Sigmoid colon (tissue), 4 donors: ENCODE measurements around the gene TMEM144.

Experiments
- EP300 ChIP-seq, 4 donors: sonication (generic); formaldehyde crosslinking; IDR thresholded peaks; one replicate each; pipeline ENCODE4 v1.6.1; 2017; ENCODE audit warnings: antibody characterized with exemption in 4 of 4
- POLR2A ChIP-seq, 2 donors: fragments of 450-650 bp; IDR thresholded peaks; one replicate each; pipeline ENCODE4 v1.6.1; 2016; ENCODE audit warnings: antibody characterized with exemption in 2 of 2, mild to moderate bottlenecking in 2 of 2, moderate library complexity in 2 of 2
- TF ChIP-seq, protein P1 (sequence below), 4 experiments: fragments of 450-650 bp in 3 of 4; fragments of 200-600 bp in 1 of 4; IDR thresholded peaks; one replicate each; pipeline ENCODE4 v1.5.1; 2016 to 2019; ENCODE audit warnings: antibody characterized with exemption in 4 of 4, mild to moderate bottlenecking in 3 of 4, moderate library complexity in 2 of 4

DNA sequence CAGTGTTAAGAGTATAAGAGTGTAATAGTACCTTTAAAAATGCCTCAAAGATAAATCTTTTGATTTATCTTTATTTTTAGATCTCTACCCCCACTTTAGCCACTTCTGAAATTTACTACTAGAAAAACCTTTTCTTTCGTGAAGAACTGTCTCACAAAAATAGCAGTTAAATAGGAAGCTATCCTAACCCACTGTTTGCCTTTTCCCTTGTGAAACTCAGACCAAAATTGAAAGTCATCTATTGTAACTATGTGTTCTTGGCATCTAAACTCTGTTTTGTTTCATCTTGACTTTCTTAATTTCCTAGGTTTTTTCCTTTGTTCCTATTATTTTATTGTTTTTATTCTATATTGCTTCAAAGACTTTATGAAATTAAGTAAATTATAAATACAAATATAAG, 7.8 kb upstream of the TMEM144 start:
- TF ChIP-seq, protein P1, sequence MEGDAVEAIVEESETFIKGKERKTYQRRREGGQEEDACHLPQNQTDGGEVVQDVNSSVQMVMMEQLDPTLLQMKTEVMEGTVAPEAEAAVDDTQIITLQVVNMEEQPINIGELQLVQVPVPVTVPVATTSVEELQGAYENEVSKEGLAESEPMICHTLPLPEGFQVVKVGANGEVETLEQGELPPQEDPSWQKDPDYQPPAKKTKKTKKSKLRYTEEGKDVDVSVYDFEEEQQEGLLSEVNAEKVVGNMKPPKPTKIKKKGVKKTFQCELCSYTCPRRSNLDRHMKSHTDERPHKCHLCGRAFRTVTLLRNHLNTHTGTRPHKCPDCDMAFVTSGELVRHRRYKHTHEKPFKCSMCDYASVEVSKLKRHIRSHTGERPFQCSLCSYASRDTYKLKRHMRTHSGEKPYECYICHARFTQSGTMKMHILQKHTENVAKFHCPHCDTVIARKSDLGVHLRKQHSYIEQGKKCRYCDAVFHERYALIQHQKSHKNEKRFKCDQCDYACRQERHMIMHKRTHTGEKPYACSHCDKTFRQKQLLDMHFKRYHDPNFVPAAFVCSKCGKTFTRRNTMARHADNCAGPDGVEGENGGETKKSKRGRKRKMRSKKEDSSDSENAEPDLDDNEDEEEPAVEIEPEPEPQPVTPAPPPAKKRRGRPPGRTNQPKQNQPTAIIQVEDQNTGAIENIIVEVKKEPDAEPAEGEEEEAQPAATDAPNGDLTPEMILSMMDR (IDR thresholded peaks at IDR 0.05) = no peak
- TF ChIP-seq EP300 (IDR thresholded peaks at IDR 0.05) (no peak), POLR2A (IDR thresholded peaks at IDR 0.05) (no peak)
